SU-DHL-6 (cell line): ENCODE results near the gene OVOL3.

ENCODE experiments used
- EZH2phosphoT487 ChIP-seq: fragments of 200-600 bp; sonication (generic), shearing (Covaris generic); conservative IDR thresholded peaks from 2 replicates; pipeline ENCODE4 v1.6.1; 2018; ENCODE audit warnings: mild to moderate bottlenecking, antibody characterized with exemption, low read length, moderate library complexity, mixed read lengths
- TF ChIP-seq, protein P1 (sequence below): fragments of 200-600 bp; sonication (generic); IDR thresholded peaks from one replicate; pipeline ENCODE4 v1.5.1; 2017; ENCODE audit warnings: antibody characterized with exemption, mild to moderate bottlenecking, low read length, moderate library complexity; ENCODE audit not compliant: insufficient read depth, poor library complexity, severe bottlenecking

GRCh38 chr19:36093146-36093662 is 17.7 kb upstream of the OVOL3 start:
- TF ChIP-seq, protein P1, sequence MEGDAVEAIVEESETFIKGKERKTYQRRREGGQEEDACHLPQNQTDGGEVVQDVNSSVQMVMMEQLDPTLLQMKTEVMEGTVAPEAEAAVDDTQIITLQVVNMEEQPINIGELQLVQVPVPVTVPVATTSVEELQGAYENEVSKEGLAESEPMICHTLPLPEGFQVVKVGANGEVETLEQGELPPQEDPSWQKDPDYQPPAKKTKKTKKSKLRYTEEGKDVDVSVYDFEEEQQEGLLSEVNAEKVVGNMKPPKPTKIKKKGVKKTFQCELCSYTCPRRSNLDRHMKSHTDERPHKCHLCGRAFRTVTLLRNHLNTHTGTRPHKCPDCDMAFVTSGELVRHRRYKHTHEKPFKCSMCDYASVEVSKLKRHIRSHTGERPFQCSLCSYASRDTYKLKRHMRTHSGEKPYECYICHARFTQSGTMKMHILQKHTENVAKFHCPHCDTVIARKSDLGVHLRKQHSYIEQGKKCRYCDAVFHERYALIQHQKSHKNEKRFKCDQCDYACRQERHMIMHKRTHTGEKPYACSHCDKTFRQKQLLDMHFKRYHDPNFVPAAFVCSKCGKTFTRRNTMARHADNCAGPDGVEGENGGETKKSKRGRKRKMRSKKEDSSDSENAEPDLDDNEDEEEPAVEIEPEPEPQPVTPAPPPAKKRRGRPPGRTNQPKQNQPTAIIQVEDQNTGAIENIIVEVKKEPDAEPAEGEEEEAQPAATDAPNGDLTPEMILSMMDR: no peak
- no peak for TF ChIP-seq EZH2phosphoT487
